NK-92 (cell line): ENCODE data around the gene GCKR.

Experiments
- DNase-seq: peaks from one replicate; lab custom pipeline; 2025; ENCODE audit not compliant: unreplicated experiment; lab: John Stamatoyannopoulos, UW

GCKR gene, protein sequence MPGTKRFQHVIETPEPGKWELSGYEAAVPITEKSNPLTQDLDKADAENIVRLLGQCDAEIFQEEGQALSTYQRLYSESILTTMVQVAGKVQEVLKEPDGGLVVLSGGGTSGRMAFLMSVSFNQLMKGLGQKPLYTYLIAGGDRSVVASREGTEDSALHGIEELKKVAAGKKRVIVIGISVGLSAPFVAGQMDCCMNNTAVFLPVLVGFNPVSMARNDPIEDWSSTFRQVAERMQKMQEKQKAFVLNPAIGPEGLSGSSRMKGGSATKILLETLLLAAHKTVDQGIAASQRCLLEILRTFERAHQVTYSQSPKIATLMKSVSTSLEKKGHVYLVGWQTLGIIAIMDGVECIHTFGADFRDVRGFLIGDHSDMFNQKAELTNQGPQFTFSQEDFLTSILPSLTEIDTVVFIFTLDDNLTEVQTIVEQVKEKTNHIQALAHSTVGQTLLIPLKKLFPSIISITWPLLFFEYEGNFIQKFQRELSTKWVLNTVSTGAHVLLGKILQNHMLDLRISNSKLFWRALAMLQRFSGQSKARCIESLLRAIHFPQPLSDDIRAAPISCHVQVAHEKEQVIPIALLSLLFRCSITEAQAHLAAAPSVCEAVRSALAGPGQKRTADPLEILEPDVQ

DNA sequence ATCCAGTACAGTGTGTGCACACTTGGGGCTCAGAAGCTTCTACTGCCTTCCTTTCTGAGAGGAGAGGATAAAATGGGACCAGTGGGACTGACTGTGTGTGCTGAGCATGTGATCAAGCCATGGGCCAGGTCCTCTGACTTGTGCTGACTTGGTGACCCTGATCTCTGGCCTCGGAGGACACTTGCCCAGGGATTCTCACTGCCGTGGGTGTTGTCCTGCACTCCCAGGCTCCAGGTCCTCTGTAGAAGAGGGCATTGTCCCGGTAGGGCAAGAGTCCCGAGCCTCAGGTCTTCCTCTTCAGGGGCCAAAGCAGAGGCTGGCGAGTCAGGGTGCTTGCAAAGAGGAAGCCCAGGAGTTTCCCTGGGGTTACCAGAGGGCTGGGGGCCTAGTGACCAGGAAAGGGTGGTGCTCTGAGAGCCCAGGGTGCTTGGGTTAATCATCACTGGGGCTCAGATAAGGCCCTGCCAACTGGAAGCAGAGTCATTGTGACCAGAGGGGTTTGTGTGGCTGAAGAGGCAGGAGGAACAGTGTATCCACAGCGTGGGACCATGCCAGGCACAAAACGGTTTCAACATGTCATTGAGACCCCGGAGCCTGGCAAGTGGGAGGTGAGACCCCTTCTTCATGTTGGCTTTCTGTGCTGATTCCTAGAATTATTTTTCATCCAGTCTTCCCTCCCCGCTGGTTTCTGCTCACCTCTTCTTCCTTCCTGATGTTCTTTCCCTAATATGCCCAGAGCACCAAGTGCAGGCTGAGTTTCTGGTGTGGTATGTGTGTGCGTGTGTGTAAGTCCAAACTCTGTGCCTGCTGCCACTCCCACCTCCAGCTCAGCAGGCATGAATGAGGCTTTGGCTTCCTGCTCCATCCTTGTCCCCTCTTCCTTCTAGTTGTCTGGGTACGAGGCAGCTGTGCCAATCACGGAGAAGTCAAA lies at the start of gene GCKR:
TSS of gene GCKR (plus strand) at position 483 of the 931 bp plus-strand sequence. CDS start at position 549, 66 bp downstream.
- no peak for DNase-seq

DNA sequence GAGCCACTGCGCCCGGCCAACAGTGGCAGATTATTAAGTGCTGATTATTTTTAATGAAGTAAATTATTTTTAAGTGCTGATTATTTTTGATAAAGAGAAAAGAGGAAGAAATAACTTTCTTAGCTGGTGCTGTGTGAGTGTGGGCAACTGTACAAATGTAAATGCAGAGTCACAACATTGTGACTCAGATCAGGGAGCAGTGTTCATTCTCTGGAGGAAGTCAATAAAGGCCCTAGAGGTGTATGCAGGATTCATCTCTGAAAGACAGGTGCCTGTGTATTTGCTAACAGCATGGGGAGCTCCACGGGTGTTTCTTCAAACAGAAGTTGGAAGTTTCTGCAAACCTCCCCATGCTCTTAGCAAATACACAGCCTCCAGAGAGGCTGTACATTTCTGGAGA lies 48.3 kb upstream of the GCKR start:
- DNase-seq = no peak

DNA sequence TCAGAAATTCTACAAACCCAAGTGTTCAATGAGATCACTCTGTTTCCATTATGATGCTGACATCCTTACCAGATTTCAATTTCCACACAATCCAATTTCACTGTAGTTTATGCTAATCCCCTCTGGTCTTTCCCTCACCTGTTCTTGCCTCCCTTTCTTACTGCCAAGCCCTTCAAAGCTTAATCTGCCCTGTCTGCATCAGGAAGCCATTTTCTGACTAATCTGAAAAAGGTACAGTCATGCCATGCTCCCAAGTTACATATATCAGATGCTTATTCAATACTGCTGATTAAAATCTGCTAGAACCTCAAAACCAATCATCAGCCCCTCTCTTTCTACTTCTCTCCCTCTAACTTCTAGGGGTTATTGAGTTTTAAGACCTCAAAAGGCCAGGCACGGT lies 45.5 kb upstream of the GCKR start:
- no peak for DNase-seq

DNA sequence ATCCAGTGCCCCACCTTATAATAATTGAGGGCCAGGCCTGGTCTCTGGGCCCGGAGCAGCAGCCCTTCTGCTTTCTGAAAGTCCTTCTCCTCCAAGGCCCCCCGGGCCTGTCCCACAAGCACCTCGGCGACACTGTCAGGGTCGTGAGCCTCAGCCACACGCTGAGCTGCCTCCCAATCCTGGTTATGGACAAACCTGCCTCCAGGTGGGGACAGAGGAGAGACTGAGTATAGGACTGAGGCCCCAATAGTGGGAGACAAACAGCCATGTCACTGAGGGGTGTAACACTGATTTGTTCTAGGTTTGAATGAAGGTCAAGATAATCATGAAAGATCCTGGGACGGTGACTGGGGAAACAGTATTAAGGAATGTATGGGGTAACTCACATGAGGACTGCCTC lies 42.7 kb upstream of the GCKR start:
- no peak for DNase-seq

DNA sequence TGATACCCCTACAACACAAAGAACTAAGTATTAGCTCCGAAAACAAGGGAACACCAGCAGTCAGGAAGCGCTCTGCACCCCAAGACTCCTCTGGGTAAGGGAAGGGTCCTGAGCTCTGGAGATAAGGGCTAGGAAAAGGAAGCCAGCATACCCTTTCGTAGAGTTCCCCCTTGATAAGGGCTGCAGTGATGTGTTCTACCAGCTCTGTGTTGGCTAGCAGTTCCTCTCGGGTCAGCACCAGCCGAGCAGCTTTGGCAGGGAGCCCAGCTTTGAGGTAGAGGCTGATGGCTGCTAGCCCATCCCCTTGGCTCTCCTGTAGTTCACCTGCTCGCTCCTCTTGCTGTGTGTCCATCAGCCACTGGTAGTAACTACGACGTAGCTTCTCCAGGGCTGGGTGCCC lies 35.5 kb upstream of the GCKR start:
- DNase-seq = no peak

DNA sequence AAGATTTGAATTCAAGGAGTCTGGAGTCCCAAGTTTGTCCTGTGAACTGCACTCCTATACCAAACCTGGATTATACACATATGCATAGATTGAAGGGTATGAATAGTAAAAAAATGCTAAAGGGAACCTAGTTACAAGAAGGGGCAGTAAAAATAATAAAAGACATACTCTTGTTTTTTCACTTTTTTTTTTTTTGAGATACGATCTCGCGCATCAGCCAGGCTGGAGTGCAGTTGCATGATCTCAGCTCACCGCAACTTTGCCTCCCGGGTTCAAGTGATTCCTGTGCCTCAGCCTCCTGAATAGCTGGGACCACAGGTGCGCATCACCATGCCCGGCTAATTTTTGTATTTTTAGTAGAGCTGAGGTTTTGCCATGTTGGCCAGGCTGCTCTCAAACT lies 32.2 kb upstream of the GCKR start:
- DNase-seq = no peak

DNA sequence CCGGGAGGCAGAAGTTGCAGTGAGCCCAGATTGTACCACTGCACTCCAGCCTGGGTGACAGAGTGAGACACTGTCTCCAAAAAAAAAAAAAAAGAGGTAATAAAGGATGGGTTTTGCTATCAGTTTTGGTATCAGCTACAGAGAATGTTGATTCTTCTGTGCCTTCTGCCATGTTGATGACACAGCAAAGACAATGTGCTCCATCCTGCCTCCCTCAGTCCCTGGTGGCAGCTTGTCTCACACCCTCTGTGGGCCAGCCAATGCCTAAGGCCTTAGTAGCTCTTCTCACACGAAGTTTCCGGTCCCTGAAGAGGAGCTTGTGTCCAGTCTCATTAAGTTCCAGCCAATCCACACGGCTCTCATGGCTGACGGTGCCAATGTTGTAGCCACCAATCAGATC lies 24.7 kb upstream of the GCKR start:
- no peak for DNase-seq

DNA sequence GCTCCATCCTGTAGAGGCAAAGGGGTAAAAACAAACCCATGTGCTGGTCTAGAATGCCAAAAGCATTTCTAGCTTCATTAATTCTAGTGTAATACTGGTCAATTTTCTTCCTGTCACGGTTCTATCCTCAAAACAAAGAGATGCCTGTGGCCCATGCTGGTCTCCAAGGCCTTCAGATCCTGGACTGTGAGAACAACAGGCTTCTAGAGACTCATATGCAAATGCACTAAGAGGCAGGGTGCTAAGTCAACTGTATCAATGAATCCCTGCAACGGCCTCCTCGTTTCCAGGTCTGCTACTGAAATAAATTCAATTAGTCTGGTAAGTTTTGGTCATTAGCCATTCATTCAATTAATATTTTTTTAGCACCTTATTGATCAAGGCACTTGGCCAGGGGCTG lies 11.1 kb upstream of the GCKR start:
- DNase-seq = no peak

DNA sequence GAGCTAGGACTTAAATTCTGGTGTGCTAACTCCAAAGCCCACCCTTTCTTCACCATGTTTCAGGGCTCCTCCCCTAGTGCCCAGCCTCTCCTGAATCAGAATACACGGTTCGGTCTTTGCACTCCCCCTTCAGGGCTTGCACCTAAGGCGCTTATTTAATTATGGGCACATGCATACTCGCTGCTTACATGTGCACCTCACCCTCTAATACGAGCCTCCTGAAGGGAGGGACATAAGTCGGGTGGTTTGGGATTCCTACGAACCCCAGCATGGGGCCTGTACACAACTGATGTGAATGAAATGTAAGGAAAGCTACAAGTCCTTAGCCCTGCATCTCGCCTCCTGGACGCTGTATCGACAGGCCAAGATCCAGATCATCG lies 7.5 kb upstream of the GCKR start:
- DNase-seq = no peak

DNA sequence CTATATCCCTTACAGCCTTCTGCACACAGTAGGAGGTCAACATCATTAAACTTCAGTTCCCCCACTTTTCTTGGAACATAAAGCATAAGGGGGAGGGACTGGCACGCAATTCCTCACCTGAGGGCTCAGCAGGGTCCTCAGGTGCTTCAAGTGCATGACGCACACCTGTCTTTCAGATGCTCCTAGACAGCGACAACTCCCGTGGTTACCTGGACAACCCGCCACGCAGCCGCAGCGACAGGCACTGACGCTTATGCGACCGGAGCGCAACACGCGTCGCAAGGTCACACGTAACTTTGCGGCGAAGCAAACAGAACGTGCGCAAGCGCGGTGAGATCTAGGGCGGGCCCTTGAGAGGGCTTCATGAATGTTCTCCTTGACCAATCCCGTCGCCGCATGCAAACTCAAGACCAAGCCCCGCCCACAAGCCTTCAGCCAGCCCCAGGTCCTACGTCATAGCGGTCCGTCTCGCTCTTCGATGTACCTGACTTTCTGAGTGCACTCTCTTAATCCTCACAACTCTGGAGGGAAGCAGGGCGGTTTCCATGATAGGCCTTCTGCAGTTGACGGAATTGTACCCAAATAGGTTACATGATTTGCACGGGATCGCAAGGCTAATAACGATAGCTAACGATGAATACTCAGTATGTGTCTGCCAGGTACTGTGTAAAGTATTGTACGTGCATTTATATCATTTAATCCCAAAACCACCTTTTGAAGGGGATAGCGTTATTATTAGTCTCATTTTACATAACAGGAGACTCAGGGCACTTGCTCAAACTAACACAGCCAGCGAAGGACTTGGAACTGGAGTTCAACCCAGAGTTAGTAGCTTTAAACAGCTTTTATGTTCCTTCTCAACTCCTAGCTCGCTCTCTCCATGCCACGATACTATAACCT lies 6.9 kb upstream of the GCKR start, which contains the start of gene IFT172:
TSS of gene IFT172 (minus strand) at position 246 of the 900 bp plus-strand sequence. CDS start at position 156, 90 bp downstream.
- peak; percentile 89 for DNase-seq

DNA sequence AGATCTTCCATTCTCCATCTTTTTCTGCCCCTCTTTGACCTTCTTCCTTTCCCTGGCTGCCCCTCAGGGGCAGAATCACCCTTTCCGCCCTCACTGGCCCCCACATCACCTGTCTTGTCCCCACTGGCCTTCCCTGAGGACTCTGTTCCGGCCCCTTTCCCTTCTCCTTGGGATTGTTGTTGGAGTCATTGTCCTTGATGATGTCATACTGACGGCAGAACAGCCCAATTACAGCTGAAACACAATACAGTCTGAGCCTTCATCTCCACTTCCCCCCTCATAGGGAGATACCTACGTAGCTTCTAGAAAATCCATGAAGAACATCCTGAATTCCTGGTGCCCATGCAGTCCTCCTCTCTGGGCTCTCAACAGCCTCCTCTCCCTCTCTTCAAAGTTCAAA lies 4.1 kb upstream of the GCKR start:
- no peak for DNase-seq

DNA sequence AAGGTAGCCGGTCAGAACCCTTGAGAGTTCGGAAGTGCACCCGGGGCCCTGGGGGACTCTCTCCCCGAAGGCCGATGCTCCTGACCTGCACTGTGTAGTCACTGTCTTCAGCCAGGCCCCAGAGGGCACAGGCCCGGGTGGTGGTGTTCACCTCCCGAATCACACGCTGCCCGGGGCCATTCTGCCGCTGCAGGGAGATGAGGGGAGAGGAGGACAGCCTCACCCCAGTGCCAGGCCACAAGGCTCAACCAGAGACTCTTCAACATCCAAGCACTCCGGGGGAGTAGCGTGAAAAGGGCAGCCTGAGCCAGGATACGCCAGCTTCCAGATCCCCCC lies 2.7 kb upstream of the GCKR start:
- no peak for DNase-seq

DNA sequence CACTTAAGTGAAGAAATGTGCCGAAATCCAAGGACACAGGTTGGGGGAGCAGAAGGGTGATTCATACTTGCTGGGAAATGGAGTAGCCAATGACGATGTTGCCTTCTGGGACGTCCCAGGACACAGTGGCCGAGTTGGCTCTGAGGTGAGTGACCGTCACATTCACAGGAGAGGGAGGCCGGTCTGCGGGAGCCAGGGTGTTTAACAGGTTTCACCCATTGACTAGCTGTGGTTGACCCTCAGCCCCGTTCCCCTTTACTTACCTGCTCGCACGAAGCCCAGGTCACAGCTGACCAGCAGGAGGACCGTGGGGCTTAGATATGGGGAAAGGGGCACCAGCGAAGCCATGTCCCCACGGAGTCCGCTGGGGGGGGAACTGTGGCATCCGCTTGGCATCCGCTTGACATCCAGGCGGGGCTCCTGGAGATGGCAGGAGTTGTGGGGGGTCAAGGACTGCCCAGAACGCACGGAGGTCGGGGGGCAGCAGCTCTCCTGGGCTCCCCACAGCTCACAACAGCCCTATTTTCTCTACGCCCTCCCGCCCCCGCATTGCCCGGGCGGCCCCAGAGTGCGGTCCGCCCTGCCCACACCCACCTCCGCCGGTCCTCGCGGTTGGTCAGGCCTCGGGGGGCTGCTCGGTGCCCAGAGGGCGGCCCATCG lies 2.2 kb upstream of the GCKR start:
- no peak for DNase-seq

DNA sequence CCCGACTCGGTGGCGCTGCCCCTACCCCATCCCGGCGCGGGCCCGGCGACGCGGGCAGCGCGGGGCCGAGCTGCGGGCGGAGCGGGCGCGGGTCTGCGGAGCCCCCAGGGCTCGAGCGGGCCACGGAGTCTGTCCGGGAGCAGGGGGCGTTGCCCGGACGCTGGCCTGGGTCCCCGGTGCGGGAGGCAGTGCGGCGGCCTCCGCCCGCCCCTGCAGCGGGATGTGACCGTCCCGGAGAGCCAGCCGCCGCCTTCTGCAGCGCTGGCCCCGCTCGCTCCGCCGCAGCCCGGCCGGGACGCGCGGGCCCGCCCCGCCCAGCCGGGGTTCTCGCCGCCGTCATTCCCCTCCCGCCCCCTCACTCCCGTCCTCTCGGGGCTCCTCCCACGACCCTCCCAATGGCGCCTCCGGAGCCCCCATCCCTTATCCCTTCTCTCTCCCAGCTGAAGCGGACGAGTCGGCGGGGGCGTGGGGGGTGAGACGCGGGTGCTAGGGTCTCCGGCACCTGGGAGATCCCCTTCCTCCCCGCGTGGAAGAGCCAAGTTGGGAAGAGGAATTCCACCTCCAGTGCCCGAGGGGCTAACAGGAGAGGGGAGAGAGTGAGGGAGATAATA lies 1.6 kb upstream of the GCKR start, which contains the start of gene FNDC4:
TSS of gene FNDC4 (minus strand) at position 257 of the 611 bp plus-strand sequence. CDS start 521 bp downstream, outside the sequence.
- no peak for DNase-seq

DNA sequence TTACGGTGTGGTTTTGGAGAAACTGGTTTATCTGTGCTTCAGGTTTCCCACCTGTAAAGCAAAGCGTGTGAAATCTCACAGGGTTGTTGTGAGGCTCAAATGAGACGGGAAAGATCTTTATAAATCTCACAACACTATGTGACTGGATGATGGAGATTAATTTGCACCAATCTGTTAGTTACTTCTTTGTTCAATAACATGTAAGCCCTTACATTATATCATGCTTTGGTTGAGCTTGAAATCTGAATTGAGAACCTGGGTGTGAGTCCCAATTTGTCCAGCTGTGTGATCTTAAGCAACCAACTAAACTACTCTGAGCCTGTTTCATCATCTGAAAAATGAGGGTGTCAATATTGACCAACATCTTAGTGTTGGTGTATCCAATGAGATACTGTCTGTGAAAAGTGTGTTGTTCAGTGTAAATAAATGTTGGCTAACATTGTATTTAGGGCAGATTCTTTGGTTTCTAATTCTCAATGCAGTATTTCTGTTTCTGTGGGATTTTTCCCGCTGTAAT lies 741 bp upstream of the GCKR start:
- DNase-seq = no peak

DNA sequence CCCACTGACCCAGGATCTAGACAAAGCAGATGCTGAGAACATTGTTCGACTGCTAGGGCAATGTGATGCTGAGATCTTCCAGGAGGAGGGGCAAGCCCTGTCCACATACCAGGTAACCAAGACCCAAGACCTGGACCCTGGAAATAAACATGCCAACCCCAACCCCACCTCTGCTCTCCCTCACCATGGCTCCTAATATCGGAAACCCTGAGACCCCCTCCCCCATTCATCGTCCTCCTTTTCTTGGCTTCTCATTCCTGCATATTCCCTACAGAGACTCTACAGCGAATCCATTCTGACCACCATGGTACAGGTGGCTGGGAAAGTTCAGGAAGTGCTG lies 619 bp downstream of the GCKR start:
- DNase-seq = no peak

DNA sequence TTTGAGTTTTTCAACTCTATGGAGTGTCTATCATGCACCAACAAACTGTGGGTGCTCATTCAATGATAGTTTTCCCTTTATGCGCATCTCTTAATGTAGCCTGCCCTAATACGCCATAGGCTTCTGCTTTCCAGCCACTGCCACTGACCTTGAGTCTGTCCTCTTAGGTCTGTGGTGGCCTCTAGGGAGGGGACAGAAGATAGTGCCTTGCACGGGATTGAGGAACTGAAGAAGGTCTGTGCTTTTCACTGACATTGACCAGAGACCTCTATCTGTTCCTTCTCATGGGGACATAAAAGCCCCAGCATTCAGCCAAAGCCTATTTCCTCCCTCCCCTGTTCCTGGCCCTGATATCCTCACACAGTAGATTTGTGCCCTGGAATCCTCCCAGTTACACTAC lies 2.3 kb downstream of the GCKR start:
- no peak for DNase-seq

DNA sequence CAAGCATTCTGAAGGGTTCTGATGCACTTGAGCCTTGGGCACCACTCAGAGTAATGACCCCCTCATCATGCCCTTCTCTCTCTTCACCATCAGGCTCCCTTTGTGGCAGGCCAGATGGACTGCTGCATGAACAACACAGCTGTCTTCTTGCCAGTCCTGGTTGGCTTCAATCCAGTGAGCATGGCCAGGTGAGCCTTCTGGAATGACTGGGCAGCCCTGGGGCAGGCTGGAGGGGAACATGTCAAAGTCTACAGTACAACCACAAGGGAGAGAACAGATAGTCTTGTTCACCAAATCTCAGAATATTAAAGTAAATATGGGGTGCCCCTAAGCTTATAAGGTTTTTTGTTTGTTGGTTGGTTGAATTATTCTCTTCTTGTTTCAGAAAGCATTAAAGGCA lies 4.4 kb downstream of the GCKR start:
- DNase-seq = no peak

DNA sequence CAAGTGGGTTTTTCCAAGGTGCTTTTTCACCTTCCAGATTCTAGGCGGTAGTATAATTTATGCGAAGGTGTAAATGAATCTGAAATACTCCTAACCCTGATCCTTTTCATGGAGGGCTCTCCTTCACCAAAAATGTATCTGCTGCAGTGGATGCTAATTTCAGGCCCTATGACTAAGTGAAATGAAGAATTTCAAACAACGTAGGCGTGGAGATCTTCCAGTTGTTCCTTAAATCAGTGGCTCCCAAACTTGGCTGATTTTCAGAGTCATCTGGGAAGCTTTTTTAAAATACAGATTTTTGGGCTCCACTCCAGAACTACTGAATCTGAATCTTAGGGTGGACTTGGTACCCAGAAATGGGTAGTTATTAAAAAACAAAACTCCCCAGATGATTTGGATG lies 5.5 kb downstream of the GCKR start:
- no peak for DNase-seq

DNA sequence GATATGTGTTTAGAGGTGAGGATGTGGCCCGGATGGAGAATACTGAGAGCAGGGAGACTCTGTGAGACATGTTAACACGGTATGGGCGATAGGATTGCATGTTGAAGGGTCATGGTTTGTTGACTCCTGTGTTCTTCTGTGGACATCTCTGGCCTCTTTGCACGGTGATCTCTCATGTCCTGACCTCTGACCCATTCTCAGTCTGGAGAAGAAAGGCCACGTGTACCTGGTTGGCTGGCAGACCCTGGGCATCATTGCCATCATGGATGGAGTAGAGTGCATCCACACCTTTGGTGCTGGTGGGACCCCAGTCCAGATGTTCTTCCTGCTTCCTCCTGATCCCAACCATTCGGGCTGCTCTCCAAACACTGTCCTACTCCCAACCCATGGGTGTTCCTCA lies 9.9 kb downstream of the GCKR start:
- no peak for DNase-seq
